Activated gamma-delta T cell (primary cell): ENCODE measurements around the gene BCS1L.

Experiments
- DNase-seq: peaks from one replicate; lab custom pipeline; 2025; lab: John Stamatoyannopoulos, UW
- total RNA-seq, 2 donors: gene quantifications; one replicate each; lab custom pipeline; 2026; lab: John Stamatoyannopoulos, UW

The BCS1L gene, protein sequence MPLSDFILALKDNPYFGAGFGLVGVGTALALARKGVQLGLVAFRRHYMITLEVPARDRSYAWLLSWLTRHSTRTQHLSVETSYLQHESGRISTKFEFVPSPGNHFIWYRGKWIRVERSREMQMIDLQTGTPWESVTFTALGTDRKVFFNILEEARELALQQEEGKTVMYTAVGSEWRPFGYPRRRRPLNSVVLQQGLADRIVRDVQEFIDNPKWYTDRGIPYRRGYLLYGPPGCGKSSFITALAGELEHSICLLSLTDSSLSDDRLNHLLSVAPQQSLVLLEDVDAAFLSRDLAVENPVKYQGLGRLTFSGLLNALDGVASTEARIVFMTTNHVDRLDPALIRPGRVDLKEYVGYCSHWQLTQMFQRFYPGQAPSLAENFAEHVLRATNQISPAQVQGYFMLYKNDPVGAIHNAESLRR
- total RNA-seq: 26.8 to 29.3 reads per million in 2 donors

DNA sequence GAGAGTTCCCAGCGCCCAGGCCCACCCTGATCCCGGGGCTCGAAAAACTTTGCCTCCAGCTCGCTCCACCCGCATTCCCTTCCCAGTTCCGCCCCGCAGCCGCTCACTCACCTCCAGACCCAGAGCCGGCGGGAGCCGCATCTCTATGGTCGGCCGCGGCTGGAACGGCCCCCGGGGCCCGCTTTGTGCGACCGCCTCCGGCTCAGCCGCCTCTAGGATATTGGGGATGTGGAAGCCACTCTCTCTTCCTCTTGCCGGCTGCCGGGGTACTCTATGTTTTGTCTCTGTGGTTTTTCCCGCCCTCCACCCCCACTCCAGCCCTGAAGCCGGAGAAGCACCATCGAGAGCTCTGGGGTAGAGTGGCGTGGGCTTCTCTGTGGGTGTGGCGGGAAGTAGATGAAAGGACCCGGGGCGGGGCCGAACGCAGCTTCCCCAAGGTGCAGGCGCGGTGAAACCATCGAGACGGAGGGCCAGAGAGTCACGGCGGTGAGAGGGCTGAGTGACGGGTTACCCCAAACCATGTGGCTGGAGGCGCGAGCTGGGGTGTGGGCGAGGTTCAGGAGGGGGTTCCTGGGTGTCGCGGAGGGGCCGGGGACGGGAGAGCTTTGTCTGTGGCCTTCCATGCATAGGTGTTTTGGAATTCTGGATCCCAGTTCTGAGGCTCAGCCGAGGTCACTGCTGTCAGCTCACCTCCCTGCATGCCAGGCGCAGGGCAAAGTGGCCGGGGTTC lies at the start of gene BCS1L, which contains the start of gene ZNF142:
Gene BCS1L (plus strand): TSS at position 426 of the 730 bp plus-strand sequence. CDS start 1,305 bp downstream, outside the sequence.
Gene ZNF142 (minus strand): TSS at position 366 of the 730 bp plus-strand sequence. CDS start 3,194 bp downstream, outside the sequence.
- DNase-seq: peak; percentile 67

DNA sequence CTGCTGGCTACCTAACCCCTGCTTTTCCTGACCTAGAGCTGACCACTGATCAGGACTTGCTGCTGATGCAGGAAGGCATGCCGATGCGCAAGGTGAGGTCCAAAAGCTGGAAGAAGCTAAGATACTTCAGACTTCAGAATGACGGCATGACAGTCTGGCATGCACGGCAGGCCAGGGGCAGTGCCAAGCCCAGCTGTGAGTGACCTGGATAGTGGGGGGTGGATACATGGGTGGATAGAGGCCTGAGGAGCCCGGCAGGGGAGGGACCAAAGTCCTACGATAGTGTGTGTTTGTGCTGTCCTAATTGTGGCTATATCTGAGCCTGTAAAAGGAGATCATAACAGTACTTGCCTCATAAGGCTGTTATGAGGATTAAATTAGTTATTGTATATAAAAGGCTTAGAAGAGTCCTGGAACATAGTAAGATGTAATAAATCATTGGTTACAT lies 43.6 kb upstream of the BCS1L start:
- DNase-seq: no peak

DNA sequence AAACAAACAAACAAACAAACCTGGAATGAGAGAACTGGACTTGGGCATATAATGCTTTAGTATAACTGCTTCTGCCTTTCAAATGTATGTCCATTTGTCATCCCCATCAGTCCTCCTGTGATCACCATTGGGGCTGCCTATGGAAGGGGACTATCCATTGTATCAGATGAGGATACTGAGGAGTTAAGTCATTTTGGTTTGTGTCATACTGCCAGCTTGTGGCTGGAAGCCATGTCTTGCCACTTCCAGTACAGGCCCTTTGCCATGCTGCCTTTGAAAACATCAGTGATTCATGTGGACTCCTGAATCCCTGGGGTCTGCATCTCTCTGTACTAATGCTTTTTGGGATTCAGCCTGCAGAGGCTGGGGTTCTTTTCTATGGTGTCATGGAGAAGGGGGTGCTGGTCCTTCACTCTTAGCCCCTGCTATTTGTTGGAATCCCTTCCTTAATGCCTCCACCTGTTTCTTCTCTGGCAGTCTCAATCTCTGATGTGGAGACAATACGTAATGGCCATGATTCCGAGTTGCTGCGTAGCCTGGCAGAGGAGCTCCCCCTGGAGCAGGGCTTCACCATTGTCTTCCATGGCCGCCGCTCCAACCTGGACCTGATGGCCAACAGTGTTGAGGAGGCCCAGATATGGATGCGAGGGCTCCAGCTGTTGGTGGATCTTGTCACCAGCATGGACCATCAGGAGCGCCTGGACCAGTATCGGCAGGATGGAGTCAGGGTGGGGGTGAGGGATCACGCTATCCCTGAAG lies 41.2 kb upstream of the BCS1L start:
- no peak for DNase-seq

DNA sequence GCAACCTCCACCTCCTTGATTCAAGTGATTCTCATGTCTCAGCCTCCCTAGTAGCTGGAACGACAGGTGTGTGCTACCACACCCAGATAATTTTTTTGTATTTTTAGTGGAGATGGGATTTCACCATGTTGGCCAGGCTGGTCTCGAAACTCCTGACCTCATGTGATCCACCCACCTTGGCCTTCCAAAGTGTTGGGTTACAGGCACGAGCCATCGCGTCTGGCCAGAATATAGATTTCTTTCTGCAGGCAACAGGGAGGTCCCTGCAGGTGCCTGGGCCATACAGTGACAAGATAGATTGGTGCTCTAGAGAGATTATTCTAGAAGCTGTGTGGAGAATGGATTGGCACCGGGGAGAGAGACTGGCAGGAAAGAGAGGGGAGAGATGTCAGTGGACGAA lies 38.5 kb upstream of the BCS1L start:
- DNase-seq: no peak

DNA sequence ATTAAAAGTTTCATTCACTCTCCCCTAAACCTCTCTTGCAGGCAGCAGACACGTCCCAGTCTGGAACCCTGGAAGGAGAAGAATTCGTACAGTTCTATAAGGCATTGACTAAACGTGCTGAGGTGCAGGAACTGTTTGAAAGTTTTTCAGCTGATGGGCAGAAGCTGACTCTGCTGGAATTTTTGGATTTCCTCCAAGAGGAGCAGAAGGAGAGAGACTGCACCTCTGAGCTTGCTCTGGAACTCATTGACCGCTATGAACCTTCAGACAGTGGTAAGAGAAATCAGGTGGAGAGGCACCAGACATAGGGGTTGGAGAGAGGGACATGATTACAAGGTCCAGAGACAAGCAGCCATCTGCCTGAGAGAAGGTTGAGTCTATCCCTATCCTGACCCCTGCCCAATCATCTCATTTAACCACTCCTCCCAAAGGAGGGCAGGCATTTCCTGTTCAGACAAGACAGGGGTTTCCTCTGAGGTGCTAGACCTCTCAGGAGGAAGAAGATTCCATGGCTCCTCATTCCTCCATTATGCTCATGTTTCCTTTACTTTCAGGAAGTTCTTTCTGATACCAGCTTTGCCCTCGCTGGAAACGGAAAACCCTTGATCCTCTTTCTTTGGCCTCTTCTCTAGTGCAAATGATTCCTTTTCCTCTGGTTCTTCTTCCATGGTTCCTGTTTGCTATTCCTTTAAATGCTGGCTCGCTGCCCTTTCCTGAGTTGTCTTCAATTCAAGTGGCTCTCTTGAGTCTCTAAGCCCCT lies 36.7 kb upstream of the BCS1L start:
- no peak for DNase-seq

DNA sequence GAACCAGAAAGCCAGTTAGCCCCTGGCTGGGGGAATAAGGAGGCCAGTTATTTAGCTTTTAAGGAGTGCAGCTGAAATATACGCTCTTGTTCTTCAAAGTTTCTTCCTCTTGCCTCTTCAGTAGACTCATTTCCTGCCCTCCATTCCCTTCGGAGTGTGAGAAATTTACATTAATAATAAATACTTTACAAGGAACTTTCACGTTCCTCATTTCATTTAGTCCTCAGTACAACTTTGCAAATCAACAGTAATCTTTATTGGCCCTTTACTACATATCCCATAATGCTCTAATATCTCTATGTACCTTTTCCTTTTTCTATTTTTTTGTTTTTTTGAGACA lies 36.1 kb upstream of the BCS1L start:
- DNase-seq: no peak

DNA sequence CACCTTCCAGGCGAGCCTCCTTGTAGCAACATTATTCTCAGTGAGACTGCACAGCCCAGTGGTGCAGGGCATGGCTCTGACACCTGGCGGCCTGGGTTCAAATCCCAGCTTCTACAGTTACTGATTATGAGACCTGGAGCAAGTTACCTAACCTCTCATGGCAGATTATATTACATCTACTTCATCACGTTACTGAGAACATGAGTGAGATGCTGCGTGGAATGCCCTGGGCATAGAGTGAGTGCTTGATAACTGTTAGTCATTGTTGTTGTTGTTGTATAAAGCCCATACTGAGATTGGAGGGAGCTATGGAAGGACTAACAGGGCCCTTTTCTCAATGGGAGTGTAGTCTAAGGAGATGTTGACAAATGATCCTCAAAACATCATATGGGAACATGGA lies 33.1 kb upstream of the BCS1L start:
- DNase-seq: no peak

DNA sequence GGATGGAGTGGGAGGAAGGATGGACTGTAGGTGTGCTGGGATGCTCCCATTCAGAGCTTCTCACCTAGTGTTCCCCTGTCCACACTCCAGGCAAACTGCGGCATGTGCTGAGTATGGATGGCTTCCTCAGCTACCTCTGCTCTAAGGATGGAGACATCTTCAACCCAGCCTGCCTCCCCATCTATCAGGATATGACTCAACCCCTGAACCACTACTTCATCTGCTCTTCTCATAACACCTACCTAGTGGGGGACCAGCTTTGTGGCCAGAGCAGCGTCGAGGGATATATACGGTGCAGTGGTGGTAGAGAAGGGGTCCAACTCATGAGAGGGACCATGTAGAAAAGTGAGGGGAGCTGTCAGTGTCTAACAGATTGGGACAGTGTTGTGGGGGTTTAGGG lies 31.5 kb upstream of the BCS1L start:
- no peak for DNase-seq

DNA sequence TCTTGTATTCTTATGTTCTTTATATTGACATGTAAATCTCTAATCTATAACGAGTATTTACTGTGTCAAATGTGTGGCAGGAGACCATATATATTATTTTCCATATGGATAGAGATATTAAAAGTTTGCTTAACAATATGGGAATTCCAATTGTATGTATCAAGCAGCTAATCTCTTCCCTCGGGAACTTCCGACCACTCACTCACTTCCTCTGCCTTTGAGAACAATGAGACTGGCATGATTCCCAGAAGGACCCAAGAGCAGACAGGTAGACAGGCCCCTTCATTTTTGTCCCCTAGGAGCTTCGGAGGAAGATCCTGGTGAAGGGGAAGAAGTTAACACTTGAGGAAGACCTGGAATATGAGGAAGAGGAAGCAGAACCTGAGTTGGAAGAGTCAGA lies 27.6 kb upstream of the BCS1L start:
- no peak for DNase-seq

DNA sequence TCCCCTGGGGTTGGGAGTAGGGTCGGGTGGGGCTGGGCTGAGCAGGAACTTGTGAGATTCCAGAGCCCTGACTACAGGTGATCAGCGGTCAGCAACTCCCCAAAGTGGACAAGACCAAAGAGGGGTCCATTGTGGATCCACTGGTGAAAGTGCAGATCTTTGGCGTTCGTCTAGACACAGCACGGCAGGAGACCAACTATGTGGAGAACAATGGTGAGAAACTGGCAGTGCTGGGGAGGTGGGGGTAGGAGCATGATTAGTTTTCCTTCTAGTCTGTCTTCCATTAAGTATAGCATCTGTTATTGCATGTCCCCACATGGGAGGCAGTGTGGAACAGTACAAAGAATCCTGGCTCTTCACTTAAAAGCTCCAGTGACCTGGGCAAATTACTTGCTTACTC lies 23.8 kb upstream of the BCS1L start:
- no peak for DNase-seq

DNA sequence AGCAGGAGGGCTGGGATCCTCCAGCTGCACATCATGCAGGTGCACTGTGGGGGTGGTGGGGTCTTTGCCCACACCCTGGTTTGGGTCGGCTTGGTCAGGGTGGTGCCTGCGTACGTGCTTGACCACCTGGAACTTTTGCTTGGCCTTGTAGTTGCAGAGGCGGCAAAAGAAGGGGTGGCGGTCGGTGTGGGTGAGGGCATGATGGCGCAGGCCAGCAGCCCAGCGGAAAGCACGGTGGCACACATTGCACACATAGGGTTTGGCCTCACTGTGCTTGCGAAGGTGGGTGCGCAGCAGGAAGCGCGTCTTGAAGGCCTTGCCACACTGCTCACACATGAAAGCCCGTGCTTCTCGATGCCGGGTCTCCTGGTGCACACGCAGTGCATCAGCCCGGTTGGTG lies 21.1 kb upstream of the BCS1L start:
- DNase-seq: no peak

DNA sequence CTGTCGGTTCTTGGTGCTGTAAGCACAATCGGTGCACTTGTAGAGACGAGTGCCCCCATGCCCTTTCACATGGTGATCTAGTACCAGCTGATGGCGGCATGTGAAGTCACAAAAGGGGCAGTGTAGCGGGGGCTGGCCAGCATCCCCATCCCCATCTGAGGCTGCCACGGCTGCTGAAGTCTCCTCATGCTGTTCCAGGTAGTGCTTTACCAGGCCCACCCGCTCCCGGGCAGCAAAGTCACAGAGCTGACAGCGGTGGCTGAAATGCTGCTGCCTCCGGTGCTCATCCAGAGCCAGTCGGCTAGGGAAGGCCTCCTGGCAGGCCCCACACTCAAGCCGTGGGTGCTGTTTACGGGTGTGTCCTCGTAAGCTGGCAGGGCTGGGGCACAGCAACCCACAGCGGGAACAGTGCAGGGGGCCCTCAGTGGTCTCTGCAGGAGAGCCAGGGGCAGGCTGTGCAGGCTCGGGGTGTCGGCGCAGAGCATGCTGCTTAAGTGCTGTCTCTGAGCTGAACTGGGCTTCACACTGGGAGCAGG lies 17.3 kb upstream of the BCS1L start:
- no peak for DNase-seq

DNA sequence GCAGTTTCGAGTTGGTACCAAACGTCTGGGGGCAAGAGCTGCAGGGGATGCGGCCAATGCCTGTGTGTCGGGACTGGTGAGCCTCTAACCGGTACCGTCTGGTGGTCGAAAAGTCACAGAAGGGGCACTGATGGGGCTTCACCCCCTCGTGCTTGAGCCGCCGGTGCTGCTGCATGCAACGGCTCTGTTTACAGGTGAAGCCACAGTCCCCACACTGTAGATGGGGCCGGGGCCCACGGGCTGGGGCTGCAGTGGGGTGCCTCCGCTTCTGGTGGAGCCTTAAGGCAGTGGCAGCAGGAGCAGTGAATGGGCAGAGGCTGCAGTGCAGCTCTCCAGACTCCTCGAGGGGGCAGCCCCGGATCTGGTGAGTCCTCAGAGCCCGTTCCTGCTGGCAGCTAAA lies 16.7 kb upstream of the BCS1L start:
- DNase-seq: no peak

DNA sequence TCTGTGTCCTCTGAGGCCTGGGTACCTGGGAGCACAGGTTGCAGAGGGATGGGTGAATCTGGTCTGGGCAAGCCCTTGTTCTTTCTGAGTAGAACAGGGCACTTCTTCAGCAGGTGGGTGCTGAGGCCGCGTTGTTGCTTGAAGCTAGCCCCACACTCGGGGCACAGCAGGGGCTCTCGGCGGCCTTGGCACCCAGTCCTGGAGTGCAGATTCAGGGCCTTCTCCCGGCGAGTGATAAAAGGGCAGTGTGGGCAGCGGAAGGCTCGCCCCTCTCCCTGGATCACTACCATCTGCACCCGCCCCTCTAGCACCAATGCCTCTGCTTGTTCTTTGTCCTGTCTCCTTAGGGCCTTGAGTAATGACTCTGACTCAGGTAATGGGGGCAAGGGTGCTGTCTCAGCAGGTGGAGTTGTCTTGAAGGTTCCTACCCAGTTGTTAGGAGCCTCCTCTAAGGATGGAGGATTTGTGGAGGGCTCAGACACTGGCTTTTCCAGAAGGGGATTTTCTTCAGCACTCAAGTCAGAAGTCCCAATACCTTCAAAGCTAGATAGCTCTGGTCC lies 15.7 kb upstream of the BCS1L start:
- DNase-seq: no peak

DNA sequence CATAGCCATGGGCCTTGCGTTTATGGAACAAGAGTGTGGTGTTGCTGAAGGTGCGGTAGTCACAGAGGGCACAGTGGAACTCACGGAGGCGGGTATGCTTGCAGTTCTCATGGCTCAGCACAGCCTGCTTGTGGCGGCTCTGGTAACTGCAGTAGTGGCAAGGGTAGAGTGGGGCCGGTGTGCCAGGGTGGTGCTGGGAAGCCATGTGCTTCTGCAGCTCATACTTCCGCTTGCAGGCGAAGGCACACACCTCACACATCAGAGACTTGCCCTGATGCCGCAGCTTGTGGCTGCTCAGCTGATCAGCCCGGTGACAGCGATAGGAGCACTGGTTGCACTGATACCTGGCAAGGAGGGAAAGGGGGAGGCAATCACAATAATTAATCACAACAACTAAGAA lies 14.8 kb upstream of the BCS1L start:
- no peak for DNase-seq

DNA sequence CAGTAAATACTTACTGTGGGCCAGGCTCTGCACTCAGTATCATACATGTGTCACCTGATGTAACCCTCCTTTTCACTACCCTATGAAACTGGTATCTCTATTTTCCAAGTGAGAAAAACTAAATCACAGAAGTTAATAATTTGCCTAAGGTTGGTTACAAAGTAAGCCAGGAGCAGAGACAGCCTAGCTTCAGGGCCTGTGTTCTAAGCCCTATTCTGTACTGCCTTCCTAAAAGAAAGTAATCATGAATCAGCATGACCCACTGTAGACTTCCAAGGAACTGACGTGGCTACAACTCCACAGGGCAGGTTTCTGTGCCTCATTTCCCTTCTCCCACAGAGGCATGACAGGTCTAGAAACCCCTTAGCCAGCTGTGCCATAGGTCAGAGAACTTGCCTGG lies 14.4 kb upstream of the BCS1L start:
- DNase-seq: no peak

DNA sequence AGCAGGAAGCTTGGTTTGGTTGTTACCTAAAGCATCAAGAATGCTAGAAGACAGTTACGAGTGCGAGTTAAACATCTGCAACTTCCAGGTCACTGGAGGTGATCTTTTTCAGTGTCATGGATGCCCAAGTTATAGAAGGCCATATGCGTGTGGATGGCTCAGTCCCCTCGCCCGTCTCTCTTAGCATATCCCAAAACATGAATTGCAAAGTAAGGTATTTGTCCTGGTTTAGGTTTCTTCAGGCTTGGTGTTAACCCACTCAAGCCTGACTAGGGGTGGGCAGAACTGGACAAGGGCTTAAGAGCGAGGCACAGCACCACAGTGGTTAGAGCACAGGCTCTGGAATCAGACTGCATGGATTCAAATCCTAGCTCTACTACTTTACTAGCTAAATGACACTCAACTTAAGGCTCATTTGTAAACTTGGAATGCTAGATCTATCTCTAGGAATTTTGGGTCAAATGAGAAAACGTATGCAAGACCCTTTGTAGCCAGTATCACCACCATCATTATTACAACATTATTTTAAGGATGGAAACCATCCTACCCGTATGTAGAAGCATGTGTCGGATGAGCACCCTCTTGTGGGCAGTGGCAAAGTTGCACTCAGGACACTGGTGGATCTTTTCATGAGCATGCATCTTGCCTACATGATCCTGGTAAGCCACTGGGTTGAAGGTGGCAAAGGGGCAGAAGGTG lies 11.2 kb upstream of the BCS1L start:
- DNase-seq: no peak

DNA sequence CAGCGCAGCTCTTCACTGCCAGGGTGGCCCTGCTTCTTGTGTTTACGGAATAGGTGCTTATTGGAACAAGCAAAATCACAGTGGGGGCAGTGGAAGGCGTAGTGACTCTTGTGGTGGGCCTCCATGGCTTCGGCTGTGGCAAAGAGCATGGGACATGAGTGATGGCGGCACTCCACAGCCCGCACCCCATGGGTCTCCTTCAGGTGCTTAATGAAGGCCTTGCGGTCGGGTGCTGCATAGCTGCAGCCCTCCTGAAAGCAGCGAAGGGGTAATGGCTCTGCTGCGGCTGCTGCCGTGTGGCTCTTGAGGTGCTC lies 10.7 kb upstream of the BCS1L start:
- no peak for DNase-seq

DNA sequence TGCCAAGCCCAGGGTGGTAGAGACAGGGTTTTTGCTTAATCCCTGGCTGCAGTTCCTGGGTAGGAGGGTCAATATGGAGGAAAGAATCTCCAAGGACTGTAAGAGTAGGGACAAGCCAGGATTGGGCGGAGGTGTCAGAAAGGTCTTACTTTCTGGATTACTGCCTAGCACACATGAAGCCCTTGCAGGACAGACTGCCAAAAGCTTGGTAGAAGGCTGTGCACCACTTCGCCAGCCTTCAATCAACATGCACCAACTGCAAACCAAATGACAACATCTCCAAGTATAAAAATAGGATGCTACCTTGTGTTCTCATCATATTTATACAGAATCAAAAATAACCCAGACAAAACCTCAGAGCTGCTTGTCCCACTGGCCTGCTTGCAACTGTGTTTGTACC lies 3.7 kb upstream of the BCS1L start:
- no peak for DNase-seq

DNA sequence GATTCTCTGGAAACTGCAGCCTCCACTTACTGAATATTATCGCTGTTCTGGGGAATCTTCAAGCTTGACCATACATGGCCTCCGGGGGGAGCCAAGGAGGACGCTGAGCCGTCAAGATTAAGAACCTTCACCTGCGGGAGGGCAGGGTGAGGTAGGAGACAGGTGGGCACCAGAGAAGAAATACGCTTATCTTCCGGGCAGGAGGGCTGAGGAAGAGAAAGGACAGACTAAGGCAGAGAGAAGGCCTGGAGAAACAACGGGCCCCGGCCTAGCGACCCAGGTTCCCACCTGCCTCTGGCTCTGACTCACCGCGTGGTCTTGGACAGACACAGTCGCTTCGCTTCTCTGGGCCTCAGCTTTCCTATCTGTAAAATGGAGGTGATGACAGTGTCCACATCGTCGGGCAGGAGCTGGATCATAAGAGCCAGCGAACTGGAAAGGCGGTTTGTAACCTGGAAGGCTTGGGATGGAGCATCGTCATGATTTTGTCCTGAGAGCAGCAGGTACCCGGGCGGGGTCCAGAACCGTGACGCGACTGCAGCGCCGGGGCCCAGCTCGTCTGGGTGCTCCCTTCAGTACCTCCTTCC lies 719 bp upstream of the BCS1L start:
- DNase-seq: no peak
